22Rv1 (cell line): ENCODE measurements around the gene CXCR5.

ENCODE experiments used
- H3K27ac ChIP-seq: fragments of 450-650 bp; 2 replicates; pipeline ENCODE4 v1.5.1; 2017
- ZFX ChIP-seq: fragments of 450-650 bp; IDR thresholded peaks from 2 replicates; pipeline ENCODE4 v1.6.1; 2017; ENCODE audit warnings: antibody characterized with exemption, borderline replicate concordance
- TF ChIP-seq, protein P1 (sequence below): fragments of 450-650 bp; IDR thresholded peaks from 2 replicates; pipeline ENCODE4 v1.5.1; 2017; ENCODE audit warnings: mild to moderate bottlenecking

The CXCR5 gene

GRCh38 chr11:118877487-118878162, 6.1 kb upstream of the CXCR5 start:
- TF ChIP-seq, protein P1, sequence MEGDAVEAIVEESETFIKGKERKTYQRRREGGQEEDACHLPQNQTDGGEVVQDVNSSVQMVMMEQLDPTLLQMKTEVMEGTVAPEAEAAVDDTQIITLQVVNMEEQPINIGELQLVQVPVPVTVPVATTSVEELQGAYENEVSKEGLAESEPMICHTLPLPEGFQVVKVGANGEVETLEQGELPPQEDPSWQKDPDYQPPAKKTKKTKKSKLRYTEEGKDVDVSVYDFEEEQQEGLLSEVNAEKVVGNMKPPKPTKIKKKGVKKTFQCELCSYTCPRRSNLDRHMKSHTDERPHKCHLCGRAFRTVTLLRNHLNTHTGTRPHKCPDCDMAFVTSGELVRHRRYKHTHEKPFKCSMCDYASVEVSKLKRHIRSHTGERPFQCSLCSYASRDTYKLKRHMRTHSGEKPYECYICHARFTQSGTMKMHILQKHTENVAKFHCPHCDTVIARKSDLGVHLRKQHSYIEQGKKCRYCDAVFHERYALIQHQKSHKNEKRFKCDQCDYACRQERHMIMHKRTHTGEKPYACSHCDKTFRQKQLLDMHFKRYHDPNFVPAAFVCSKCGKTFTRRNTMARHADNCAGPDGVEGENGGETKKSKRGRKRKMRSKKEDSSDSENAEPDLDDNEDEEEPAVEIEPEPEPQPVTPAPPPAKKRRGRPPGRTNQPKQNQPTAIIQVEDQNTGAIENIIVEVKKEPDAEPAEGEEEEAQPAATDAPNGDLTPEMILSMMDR = no peak
- no peak for TF ChIP-seq ZFX
- H3K27ac ChIP-seq = no peak overlapping the region

DNA sequence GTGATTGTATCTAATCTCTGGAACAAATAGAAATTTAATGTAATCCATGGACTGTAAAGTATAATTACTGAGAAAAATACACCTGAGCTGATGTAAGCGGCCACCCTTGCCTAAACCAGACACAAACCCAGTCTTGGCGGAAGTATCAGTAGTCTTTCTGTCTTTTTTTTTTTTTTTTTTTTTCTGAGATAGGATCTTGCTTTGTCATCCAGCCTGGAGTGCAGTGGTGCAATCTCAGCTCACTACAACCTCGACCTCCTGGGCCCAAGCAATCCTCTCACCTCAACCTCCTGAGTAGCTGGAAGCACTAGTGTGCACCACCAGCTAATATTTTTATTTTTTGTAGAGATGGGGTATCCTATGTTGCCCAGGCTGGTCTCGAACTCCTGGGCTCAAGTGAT, 5.5 kb upstream of the CXCR5 start:
- no peak overlapping the region for H3K27ac ChIP-seq

DNA sequence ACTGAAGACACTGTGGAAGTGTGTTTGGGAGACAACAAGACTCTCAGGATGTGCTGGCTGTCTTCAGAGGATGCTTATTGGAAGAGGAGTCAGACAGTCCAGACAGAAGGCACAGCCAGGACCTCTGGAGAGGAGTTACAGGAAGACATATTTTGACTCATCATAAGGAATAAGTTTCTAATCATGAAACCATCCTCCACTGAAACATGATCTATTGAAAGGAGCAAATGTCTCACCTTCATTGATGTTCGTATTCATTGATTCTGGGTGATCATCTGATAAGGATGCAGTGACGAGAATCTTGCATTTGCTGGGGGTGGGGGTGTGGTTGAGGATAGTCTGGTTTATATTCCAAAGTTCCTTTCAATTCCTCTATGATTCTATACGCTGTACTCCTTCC, 2.5 kb upstream of the CXCR5 start:
- TF ChIP-seq ZFX = no peak
- TF ChIP-seq, protein P1 = no peak

More for the DNA sequence above, 5.5 kb upstream of the CXCR5 start:
- no peak for TF ChIP-seq ZFX
- TF ChIP-seq, protein P1 = no peak

DNA sequence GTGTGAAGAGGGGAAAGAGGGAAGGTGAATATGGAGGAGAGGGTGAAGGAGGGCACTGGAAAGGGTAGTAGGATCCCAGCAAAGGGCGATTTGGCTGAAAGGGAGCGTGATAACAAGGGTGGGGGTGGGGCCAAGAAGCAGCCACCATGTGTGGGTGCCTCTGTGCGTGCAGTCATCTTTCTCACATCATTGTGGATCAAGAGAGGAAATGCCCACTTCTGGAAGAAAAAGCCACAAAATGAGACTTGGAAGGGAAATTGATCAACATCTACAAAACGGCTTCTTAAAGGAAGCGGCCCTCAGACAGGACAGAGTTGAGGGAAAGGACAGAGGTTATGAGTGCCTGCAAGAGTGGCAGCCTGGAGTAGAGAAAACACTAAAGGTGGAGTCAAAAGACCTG, 1.2 kb upstream of the CXCR5 start:
- H3K27ac ChIP-seq = no peak overlapping the region

More for the DNA sequence above, 2.5 kb upstream of the CXCR5 start:
- no peak overlapping the region for H3K27ac ChIP-seq

DNA sequence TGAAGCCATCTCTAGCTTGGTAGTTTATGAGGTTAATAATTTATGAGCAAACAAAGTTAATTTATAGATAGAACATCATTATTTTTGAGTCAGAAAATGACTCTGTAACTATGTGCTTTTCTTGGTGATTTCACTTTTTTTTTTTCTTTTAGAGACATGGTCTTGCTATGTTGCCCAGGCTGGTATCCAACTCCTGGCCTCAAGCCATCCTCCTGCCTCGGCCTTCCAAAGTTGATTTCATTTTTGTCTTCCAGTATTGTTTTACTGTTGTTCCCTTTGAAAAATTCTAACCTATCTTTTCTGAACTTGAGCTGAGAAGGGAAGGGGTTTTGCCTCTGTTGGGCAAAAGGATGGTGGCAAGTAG, 706 bp upstream of the CXCR5 start:
- H3K27ac ChIP-seq = no peak overlapping the region
- no peak for TF ChIP-seq ZFX
- TF ChIP-seq, protein P1 = no peak

More for the DNA sequence above, 1.2 kb upstream of the CXCR5 start:
- no peak for TF ChIP-seq ZFX
- TF ChIP-seq, protein P1 = no peak

DNA sequence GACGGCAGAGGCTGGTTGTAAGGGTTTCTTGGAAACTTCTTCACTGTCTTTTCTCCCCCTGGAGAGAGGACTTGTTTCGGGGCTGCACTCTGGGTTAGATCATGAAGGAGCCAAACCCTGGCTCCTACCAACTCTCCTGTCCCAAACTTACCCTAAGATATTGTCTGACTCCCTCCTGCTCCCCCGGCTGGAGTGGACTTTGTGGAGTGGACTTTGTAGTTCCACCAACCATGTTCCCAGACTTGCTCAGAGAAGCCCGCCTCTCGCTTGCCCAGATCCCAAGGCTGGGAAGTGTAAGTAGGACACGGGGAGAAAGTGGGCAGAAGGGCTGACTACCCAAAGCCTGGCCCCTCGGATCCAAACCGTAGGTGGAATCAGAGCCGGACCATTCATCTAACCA, 1.2 kb downstream of the CXCR5 start:
- no peak overlapping the region for H3K27ac ChIP-seq
- TF ChIP-seq ZFX = no peak
- TF ChIP-seq, protein P1 = no peak

GRCh38 chr11:118885319-118885718, 1.6 kb downstream of the CXCR5 start:
- H3K27ac ChIP-seq = no peak overlapping the region
- TF ChIP-seq, protein P1 = no peak
- no peak for TF ChIP-seq ZFX
